BLaER1 treated with 17β-estradiol and CSF1 and Interleukin-3, amounts not matched to agents 10 nM and 100 nM (cell line): ENCODE data around the gene SVIL.
"Not testable (repeated sequence)": the region's sequence is repeated elsewhere in the genome, so short reads cannot be mapped to it uniquely, and the experiment has no call there.

Experiments
- H3K27ac ChIP-seq, 11 experiments: shearing (Covaris generic); formaldehyde crosslinking; 2 replicates each; pipeline ENCODE4 v1.8.1; 2022
- H3K27me3 ChIP-seq, 11 experiments: shearing (Covaris generic); formaldehyde crosslinking; 2 replicates each; pipeline ENCODE4 v1.8.1; 2022
- H3K36me3 ChIP-seq, 11 experiments: shearing (Covaris generic); formaldehyde crosslinking; 2 replicates each; pipeline ENCODE4 v1.8.1; 2022
- H3K4me1 ChIP-seq, 10 experiments: shearing (Covaris generic); formaldehyde crosslinking; 2 replicates each; pipeline ENCODE4 v1.8.1; 2022
- H3K4me2 ChIP-seq, 11 experiments: shearing (Covaris generic); formaldehyde crosslinking; 2 replicates each; pipeline ENCODE4 v1.8.1; 2022
- H3K4me3 ChIP-seq, 10 experiments: shearing (Covaris generic); formaldehyde crosslinking; 2 replicates each; pipeline ENCODE4 v1.8.1; 2022
- H3K9ac ChIP-seq, 11 experiments: shearing (Covaris generic); formaldehyde crosslinking; 2 replicates each; pipeline ENCODE4 v1.8.1; 2022
- H3K9me3 ChIP-seq, 11 experiments: shearing (Covaris generic); formaldehyde crosslinking; replicated peaks in 1 of 11; 2 replicates each; pipeline ENCODE4 v1.8.1; 2022
- H4K20me1 ChIP-seq, 11 experiments: shearing (Covaris generic); formaldehyde crosslinking; 2 replicates each; pipeline ENCODE4 v1.8.1; 2022
- Cebpa-rat ChIP-seq, 11 experiments: shearing (Covaris generic); IDR thresholded peaks; 2 replicates each; pipeline ENCODE4 v1.8.1; 2022

The SVIL gene

DNA sequence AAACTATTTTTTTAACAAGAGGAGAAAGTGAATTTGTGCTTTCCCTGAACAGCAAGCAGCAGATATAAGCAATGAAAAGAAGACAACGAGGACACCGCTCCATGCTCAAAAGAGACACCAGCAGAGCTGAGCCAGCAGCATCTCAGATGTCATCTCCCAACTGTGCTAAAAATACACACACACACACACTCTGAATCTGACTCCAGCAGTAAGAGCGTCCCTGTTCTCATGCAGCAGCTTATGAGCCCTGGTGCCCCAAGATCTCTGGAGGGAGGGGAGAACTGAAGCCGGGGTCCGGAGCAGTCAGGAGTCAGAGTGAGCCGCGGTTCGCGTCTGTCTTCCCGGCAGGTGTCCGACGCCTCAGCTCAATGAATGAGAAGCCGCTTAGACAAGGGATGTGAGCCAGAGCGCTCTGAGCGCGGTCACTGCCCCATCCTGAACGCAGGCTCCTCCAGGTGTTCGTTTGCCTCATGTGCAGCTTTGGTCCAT, 49.2 kb downstream of the SVIL start:
- Histone ChIP-seq H3K27ac (no peak overlapping the region), H3K36me3 (0 out of 22 replicates have a peak, but pooled peaks cover 0 to 3% (median 0%) of the 10 kb centered on the region in 11 experiments), H3K9me3 (0 out of 22 replicates have a peak, but pooled peaks cover 0 to 6% (median 0%) of the 10 kb centered on the region in 11 experiments), H3K4me2 (no peak overlapping the region), H3K4me3 (no peak overlapping the region), H3K4me1 (peaks cover 8 to 20% (median 13%) of the 10 kb centered on the region in 10 experiments), H3K9ac (no peak overlapping the region), H3K27me3 (no peaks in the 10 kb centered on the region), H4K20me1 (peaks cover 0 to 8% (median 0%) of the 10 kb centered on the region in 11 experiments; a peak in 2 of 22 replicates)
- TF ChIP-seq Cebpa-rat (IDR thresholded peaks at IDR 0.05): no peak

GRCh38 chr10:29584436-29584835, 50.3 kb downstream of the SVIL start:
- H3K4me3 ChIP-seq: no peak overlapping the region
- H3K36me3 ChIP-seq: peaks cover 0 to 6% (median 0%) of the 10 kb centered on the region in 11 experiments; a peak in 1 of 22 replicates
- H3K4me2 ChIP-seq: no peak overlapping the region
- no peak overlapping the region for H3K27ac ChIP-seq
- peaks cover 0 to 9% (median 2%) of the 10 kb centered on the region in 10 experiments; a peak in 8 of 20 replicates for H3K4me1 ChIP-seq
- no peaks in the 10 kb centered on the region for H3K27me3 ChIP-seq
- no peak for TF ChIP-seq Cebpa-rat (IDR thresholded peaks at IDR 0.05)
- H3K9me3 ChIP-seq: 0 out of 22 replicates have a peak, but pooled peaks cover 0 to 6% (median 0%) of the 10 kb centered on the region in 11 experiments
- no peak overlapping the region for H3K9ac ChIP-seq
- peaks cover 0 to 8% (median 0%) of the 10 kb centered on the region in 11 experiments; a peak in 2 of 22 replicates for H4K20me1 ChIP-seq

DNA sequence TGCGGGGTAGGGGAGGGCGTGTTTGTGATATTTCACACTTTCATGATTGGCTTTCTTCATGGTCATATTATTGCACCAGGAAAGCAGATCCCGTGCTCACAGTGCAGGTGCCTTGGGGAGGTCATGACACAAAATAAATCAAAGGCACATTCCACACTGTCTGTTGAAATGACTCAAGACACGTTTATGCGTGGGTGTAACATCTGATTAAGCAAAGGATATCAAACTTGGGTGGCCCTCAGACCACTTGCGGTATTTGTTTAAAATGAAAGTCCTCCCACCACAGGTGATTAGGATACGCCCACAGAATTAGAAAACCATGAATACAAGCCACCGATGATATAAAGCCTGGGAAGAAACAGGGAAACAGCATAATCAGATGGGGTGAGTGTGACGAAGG, 51.1 kb downstream of the SVIL start:
- Histone ChIP-seq H3K9me3 (0 out of 22 replicates have a peak, but pooled peaks cover 0 to 6% (median 0%) of the 10 kb centered on the region in 11 experiments), H3K36me3 (peaks cover 0 to 9% (median 0%) of the 10 kb centered on the region in 11 experiments; a peak in 1 of 22 replicates), H3K4me1 (peaks cover 0 to 8% (median 0%) of the 10 kb centered on the region in 10 experiments; a peak in 2 of 20 replicates), H4K20me1 (peaks cover 0 to 8% (median 0%) of the 10 kb centered on the region in 11 experiments; a peak in 2 of 22 replicates), H3K9ac (no peak overlapping the region), H3K4me3 (no peak overlapping the region), H3K27me3 (no peaks in the 10 kb centered on the region), H3K4me2 (no peak overlapping the region), H3K27ac (no peak overlapping the region)
- no peak for TF ChIP-seq Cebpa-rat (IDR thresholded peaks at IDR 0.05)

DNA sequence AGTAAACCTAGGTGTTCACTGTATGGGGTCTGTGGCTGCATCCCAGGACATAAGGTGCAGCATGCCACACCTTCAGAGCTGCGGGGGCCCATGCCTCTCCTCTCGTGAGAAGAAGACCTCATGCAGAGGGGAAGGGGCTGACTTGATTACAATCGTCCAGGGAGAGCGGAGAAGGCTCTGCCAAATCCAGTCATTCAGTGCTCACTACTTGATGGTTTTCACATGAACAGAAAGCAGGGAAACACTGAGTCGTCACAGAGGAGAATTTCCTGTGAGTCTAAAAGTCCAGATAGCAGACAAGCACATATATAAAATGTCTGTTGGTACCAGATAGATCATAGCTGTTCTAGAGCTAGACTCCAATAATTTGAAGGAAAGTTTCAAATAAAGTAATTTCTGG, 52.0 kb downstream of the SVIL start:
- H3K4me2 ChIP-seq, H4K20me1 ChIP-seq, H3K36me3 ChIP-seq, H3K4me1 ChIP-seq, H3K27ac ChIP-seq, H3K9me3 ChIP-seq, H3K9ac ChIP-seq, H3K4me3 ChIP-seq, H3K27me3 ChIP-seq: not testable (repeated sequence)

DNA sequence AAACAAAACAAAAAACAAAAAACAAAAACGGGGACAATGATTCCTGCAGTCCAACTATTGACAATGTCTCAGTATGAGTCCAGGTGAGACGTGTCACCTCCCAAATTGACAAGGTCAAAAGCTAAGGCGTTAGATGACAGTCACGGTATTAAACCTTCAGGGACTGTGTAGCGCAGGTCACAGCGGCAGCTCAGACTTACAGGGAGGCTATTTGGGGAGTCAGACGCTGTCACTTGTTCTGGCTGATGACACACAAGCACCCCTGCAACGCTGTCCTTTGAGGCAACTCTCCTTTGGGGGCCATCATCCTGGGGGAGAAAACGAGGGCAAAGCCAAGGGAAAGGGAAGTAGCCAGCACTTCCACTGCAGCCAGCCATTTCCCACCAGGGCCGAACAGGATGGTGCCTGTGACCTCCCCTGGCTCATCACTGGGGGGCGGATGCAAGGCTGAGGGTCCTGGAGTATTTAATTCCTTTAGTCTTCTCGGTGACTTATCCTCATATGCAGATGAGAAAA, 55.3 kb downstream of the SVIL start:
- no peak overlapping the region for H3K4me2 ChIP-seq
- TF ChIP-seq Cebpa-rat (IDR thresholded peaks at IDR 0.05): no peak
- H3K9me3 ChIP-seq: no peaks in the 10 kb centered on the region
- peaks cover 0 to 8% (median 0%) of the 10 kb centered on the region in 11 experiments; a peak in 1 of 22 replicates for H4K20me1 ChIP-seq
- H3K4me3 ChIP-seq: no peak overlapping the region
- H3K9ac ChIP-seq: no peak overlapping the region
- peaks cover 0 to 6% (median 0%) of the 10 kb centered on the region in 11 experiments; a peak in 1 of 22 replicates for H3K36me3 ChIP-seq
- H3K27me3 ChIP-seq: no peaks in the 10 kb centered on the region
- peaks cover 0 to 14% (median 0%) of the 10 kb centered on the region in 10 experiments; a peak in 4 of 20 replicates for H3K4me1 ChIP-seq
- H3K27ac ChIP-seq: no peak overlapping the region

GRCh38 chr10:29578457-29578856, 56.3 kb downstream of the SVIL start:
- Histone ChIP-seq H3K4me1 (peaks cover 0 to 14% (median 0%) of the 10 kb centered on the region in 10 experiments; a peak in 4 of 20 replicates), H3K4me2 (no peak overlapping the region), H3K9ac (no peak overlapping the region), H3K27ac (no peak overlapping the region), H3K4me3 (no peak overlapping the region), H4K20me1 (peaks cover 0 to 6% (median 0%) of the 10 kb centered on the region in 11 experiments; a peak in 1 of 22 replicates), H3K36me3 (peaks cover 0 to 6% (median 0%) of the 10 kb centered on the region in 11 experiments; a peak in 1 of 22 replicates), H3K9me3 (no peaks in the 10 kb centered on the region), H3K27me3 (no peaks in the 10 kb centered on the region)
- no peak for TF ChIP-seq Cebpa-rat (IDR thresholded peaks at IDR 0.05)

GRCh38 chr10:29576681-29577080, 58.1 kb downstream of the SVIL start:
- no peaks in the 10 kb centered on the region for H3K27me3 ChIP-seq
- H3K9ac ChIP-seq: no peak overlapping the region
- H4K20me1 ChIP-seq: no peaks in the 10 kb centered on the region
- H3K4me2 ChIP-seq: no peak overlapping the region
- no peak overlapping the region for H3K4me3 ChIP-seq
- H3K4me1 ChIP-seq: peaks cover 0 to 7% (median 0%) of the 10 kb centered on the region in 10 experiments; a peak in 3 of 20 replicates
- no peak overlapping the region for H3K27ac ChIP-seq
- H3K9me3 ChIP-seq: no peaks in the 10 kb centered on the region
- no peak for TF ChIP-seq Cebpa-rat (IDR thresholded peaks at IDR 0.05)
- peaks cover 0 to 6% (median 0%) of the 10 kb centered on the region in 11 experiments; a peak in 1 of 22 replicates for H3K36me3 ChIP-seq

DNA sequence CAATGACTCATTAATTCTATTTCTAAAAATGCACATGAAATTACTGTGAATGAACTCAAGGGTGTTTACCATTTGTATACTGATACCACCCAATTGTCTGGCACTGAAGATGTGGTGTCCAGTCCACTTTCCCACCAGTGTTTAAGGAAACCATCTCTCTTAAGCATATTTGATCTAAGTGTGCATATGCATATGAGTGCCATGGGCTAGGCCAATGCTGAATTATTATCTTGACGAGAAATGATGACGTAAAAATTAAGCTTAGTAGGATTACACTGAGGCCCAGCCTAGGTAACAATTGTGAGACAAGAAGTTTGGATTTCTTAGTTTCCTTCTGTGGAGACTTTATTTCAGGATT, 59.7 kb downstream of the SVIL start:
- no peak overlapping the region for H3K27ac ChIP-seq
- no peak overlapping the region for H3K4me3 ChIP-seq
- no peak for TF ChIP-seq Cebpa-rat (IDR thresholded peaks at IDR 0.05)
- H3K9ac ChIP-seq: no peak overlapping the region
- peaks cover 0 to 6% (median 0%) of the 10 kb centered on the region in 11 experiments; a peak in 1 of 22 replicates for H3K36me3 ChIP-seq
- H3K4me1 ChIP-seq: peaks cover 0 to 7% (median 0%) of the 10 kb centered on the region in 10 experiments; a peak in 3 of 20 replicates
- peak overlapping the region in 1 of 11 experiments; percentile 18; a peak in 1 of 22 replicates for H3K4me2 ChIP-seq
- H3K9me3 ChIP-seq: no peaks in the 10 kb centered on the region
- no peaks in the 10 kb centered on the region for H3K27me3 ChIP-seq
- H4K20me1 ChIP-seq: no peaks in the 10 kb centered on the region

GRCh38 chr10:29574212-29575097, 60.3 kb downstream of the SVIL start:
- H4K20me1 ChIP-seq, H3K36me3 ChIP-seq, H3K27ac ChIP-seq, H3K9ac ChIP-seq, H3K4me3 ChIP-seq, H3K4me2 ChIP-seq, H3K9me3 ChIP-seq, H3K27me3 ChIP-seq: not testable (repeated sequence)
- H3K4me1 ChIP-seq: peaks cover 0 to 12% (median 0%) of the 10 kb centered on the region in 10 experiments; a peak in 4 of 20 replicates

DNA sequence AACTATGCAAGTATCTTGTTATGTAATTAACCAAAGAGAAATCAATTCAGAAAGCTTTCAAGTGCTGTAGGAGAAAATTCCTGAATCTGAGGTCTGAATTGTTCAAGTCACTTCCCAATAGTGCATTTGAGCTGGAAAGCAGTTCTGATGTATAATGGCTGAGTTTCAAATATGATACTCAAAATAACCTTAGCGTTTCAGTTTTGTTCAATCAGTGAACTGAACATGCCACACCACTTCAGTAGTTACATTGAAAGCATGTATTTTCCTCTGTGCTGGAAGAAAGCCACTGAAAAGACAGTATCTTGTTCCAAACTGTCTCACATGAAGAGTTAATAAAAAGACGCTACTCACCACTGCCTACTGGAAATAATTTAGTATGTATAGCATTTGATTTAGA, 64.5 kb downstream of the SVIL start:
- H3K4me1 ChIP-seq, H3K4me3 ChIP-seq, H3K27me3 ChIP-seq, H3K4me2 ChIP-seq, H3K9ac ChIP-seq, H4K20me1 ChIP-seq, H3K9me3 ChIP-seq, H3K36me3 ChIP-seq, H3K27ac ChIP-seq: not testable (repeated sequence)
